ENCODE data around the gene ZSWIM9.

DNA sequence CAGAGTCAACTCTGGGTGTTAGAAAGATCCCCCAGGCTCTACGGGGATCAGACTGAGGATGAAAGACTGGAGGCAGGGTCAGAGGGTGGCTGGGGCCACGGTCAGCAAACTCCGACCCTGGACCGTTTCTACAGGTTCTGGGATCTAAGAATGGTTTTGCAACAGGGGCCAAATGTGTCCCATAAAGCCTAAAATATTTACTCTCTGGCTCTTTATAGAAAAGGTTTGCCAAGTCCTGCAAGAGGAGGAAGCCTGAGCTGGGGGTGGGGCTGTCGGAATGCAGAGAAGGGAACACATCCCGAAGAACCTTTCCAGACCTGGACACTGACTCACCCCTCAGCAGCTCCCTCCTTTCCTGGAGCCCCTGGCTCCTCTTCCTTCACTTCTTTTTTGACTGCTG lies 21.1 kb upstream of the ZSWIM9 start:
- TF ChIP-seq, protein P1, sequence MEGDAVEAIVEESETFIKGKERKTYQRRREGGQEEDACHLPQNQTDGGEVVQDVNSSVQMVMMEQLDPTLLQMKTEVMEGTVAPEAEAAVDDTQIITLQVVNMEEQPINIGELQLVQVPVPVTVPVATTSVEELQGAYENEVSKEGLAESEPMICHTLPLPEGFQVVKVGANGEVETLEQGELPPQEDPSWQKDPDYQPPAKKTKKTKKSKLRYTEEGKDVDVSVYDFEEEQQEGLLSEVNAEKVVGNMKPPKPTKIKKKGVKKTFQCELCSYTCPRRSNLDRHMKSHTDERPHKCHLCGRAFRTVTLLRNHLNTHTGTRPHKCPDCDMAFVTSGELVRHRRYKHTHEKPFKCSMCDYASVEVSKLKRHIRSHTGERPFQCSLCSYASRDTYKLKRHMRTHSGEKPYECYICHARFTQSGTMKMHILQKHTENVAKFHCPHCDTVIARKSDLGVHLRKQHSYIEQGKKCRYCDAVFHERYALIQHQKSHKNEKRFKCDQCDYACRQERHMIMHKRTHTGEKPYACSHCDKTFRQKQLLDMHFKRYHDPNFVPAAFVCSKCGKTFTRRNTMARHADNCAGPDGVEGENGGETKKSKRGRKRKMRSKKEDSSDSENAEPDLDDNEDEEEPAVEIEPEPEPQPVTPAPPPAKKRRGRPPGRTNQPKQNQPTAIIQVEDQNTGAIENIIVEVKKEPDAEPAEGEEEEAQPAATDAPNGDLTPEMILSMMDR (conservative IDR thresholded peaks at IDR 0.05; ENCODE audit: low read depth, low read length), result no peak
- no peak for TF ChIP-seq EZH2 (IDR thresholded peaks at IDR 0.05; ENCODE audit: low read length, unreplicated experiment)

Measured in PC-3 (cell line).